Measurements from ENCODE around the gene ITGB1. TPM values are rescaled to one million over a fixed set of nuclear protein-coding genes. Genes with fewer than 3 reads are reported as not detected.
"Not testable (repeated sequence)": the region's sequence is repeated elsewhere in the genome, so short reads cannot be mapped to it uniquely, and the experiment has no call there.

ITGB1 gene
- total RNA-seq, 2 donors from 2014 or later, result 1,541 to 1,574 TPM

GRCh38 chr10:32923849-32924248 lies 34.2 kb downstream of the ITGB1 start:
- Histone ChIP-seq H3K27ac (no peak overlapping the region), H3K27me3 (replicated peaks; ENCODE audit: insufficient read depth) (no peaks in the 10 kb centered on the region), H3K9me3 (no peaks in the 10 kb centered on the region), H3K36me3 (peaks cover 44% of the 10 kb centered on the region), H3K4me1 (ENCODE audit: control insufficient read depth in 1 of 2, low read depth in 2 of 2) (peaks cover 10 to 14% of the 10 kb centered on the region in 2 donors), H3K4me3 (no peak overlapping the region)
- ATAC-seq (ENCODE audit: insufficient number of reproducible peaks, low FRiP score, low read depth), result no peak
- no peak for TF ChIP-seq CTCF (IDR thresholded peaks at IDR 0.05)
- DNase-seq (ENCODE audit: low spot score), result no peak

- Histone ChIP-seq H3K36me3 (peaks cover 44% of the 10 kb centered on the region), H3K27ac (no peak overlapping the region), H3K9me3 (no peaks in the 10 kb centered on the region), H3K27me3 (replicated peaks; ENCODE audit: insufficient read depth) (no peaks in the 10 kb centered on the region), H3K4me1 (ENCODE audit: control insufficient read depth in 1 of 2, low read depth in 2 of 2) (peaks cover 10 to 12% of the 10 kb centered on the region in 2 donors), H3K4me3 (no peak overlapping the region)
- ATAC-seq (ENCODE audit: insufficient number of reproducible peaks, low FRiP score, low read depth), result no peak
- DNase-seq (ENCODE audit: low spot score), result no peak
- TF ChIP-seq CTCF (IDR thresholded peaks at IDR 0.05), result no peak
Observed at GRCh38 chr10:32923134-32923533, 34.9 kb downstream of the ITGB1 start.

GRCh38 chr10:32922170-32922569 lies 35.9 kb downstream of the ITGB1 start:
- ATAC-seq (ENCODE audit: insufficient number of reproducible peaks, low FRiP score, low read depth) (no peak), DNase-seq (ENCODE audit: low spot score) (no peak)
- peaks cover 8 to 12% of the 10 kb centered on the region in 2 donors for H3K4me1 ChIP-seq (ENCODE audit: control insufficient read depth in 1 of 2, low read depth in 2 of 2)
- H3K4me3 ChIP-seq, result no peak overlapping the region
- no peaks in the 10 kb centered on the region for H3K27me3 ChIP-seq (replicated peaks; ENCODE audit: insufficient read depth)
- no peak overlapping the region for H3K27ac ChIP-seq
- H3K9me3 ChIP-seq, result no peaks in the 10 kb centered on the region
- TF ChIP-seq CTCF (IDR thresholded peaks at IDR 0.05), result no peak
- H3K36me3 ChIP-seq, result peaks cover 38% of the 10 kb centered on the region

DNA sequence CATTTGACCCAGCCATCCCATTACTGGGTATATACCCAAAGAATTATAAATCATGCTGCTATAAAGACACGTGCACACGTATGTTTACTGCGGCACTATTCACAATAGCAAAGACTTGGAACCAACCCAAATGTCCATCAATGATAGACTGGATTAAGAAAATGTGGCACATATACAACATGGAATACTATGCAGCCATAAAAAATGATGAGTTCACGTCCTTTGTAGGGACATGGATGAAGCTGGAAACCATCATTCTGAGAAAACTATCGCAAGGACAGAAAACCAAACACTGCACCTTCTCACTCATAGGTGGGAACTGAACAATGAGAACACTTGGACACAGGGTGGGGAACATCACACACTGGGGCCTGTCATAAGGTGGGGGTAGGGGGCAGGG lies 40.2 kb downstream of the ITGB1 start:
- not testable (repeated sequence) for ATAC-seq (ENCODE audit: insufficient number of reproducible peaks, low FRiP score, low read depth); H3K27ac ChIP-seq; H3K27me3 ChIP-seq (replicated peaks; ENCODE audit: insufficient read depth); H3K4me1 ChIP-seq (ENCODE audit: control insufficient read depth in 1 of 2, low read depth in 2 of 2); DNase-seq (ENCODE audit: low spot score); H3K9me3 ChIP-seq; H3K4me3 ChIP-seq
- peaks cover 26% of the 10 kb centered on the region for H3K36me3 ChIP-seq

DNA sequence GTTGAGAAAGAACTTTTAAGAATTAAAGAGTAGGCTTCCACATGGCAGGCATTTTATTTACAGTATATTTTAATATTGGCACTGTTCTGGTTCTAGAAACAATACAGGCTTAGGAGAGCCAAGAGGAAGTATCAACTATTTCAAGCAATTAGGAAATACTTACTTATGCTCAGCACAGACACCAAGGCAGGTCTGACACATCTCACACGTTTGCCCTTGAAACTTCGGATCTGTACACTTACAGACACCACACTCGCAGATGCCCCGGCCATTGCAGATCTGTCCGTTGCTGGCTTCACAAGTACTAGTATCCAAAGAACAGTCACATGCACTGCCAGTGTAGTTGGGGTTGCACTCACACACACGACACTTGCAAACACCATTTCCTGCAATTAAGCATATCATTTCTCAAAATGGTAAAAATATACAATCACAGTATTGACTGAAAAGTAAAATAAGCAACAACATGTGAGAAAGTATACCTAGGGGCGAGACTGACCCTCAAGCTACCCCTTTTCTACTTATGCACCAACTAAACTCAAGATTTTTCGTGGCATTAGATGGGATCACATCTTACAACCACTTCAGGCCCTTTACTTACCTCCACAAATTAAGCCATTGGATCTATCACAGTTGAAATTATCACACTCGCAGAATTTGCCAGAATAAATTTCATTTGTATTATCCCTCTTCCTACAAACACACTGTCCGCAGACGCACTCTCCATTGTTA lies 46.6 kb downstream of the ITGB1 start:
- DNase-seq (ENCODE audit: low spot score), result no peak
- H3K27ac ChIP-seq, result no peak overlapping the region
- TF ChIP-seq CTCF (IDR thresholded peaks at IDR 0.05), result no peak
- H3K4me1 ChIP-seq (ENCODE audit: control insufficient read depth in 1 of 2, low read depth in 2 of 2), result no peaks in the 10 kb centered on the region
- no peaks in the 10 kb centered on the region for H3K9me3 ChIP-seq
- H3K36me3 ChIP-seq, result peaks cover 18% of the 10 kb centered on the region
- no peak for ATAC-seq (ENCODE audit: insufficient number of reproducible peaks, low FRiP score, low read depth)
- no peaks in the 10 kb centered on the region for H3K27me3 ChIP-seq (replicated peaks; ENCODE audit: insufficient read depth)
- no peak overlapping the region for H3K4me3 ChIP-seq

DNA sequence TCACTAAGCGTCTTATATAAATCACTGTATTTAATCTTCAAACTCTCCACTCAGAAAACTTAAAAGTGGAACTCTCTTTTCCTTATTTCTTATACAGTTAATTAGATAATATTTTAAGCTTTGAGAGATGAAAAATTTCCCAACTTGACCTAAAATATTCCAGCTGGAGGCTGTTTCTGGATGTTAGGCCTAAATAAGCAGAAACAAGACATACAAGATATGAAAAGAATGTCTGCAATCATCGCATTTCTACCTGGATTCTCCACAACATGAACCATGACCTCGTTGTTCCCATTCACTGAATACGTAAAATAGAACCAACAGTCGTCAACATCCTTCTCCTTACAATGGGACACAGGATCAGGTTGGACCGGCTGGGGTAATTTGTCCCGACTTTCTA lies 48.1 kb downstream of the ITGB1 start:
- not testable (repeated sequence) for ATAC-seq (ENCODE audit: insufficient number of reproducible peaks, low FRiP score, low read depth); H3K27me3 ChIP-seq (replicated peaks; ENCODE audit: insufficient read depth); H3K4me1 ChIP-seq (ENCODE audit: control insufficient read depth in 1 of 2, low read depth in 2 of 2); H3K9me3 ChIP-seq; H3K27ac ChIP-seq; H3K4me3 ChIP-seq; DNase-seq (ENCODE audit: low spot score)
- H3K36me3 ChIP-seq, result peaks cover 21% of the 10 kb centered on the region
